DND-41 (cell line): ENCODE results near the gene TAS2R41.

Experiments
- ATAC-seq: fragments of 200-7000 bp; cut with Tn5 transposase; 3 replicates; pipeline ENCODE4 v1.9.1; 2021; ENCODE audit warnings: low read depth; ENCODE audit not compliant: insufficient read depth
- DNase-seq: peaks from one replicate; pipeline ENCODE4 v3.0.0-alpha.2; 2020
- H2AFZ ChIP-seq: 2 replicates; pipeline ENCODE4 v1.6.0; 2012; ENCODE audit warnings: low read depth, low read length
- H3K27ac ChIP-seq: 2 replicates; pipeline ENCODE4 v1.5.1; 2012; ENCODE audit warnings: low read length, inconsistent platforms
- H3K27me3 ChIP-seq: fragments of 200-600 bp; sonication (generic); 2 replicates; pipeline ENCODE4 v1.6.0; 2012; ENCODE audit warnings: low read length, mild to moderate bottlenecking, inconsistent platforms; ENCODE audit not compliant: insufficient read depth, poor library complexity
- H3K36me3 ChIP-seq: 2 replicates; pipeline ENCODE4 v1.5.1; 2012; ENCODE audit warnings: low read length, inconsistent platforms; ENCODE audit not compliant: insufficient read depth
- H3K4me1 ChIP-seq: 2 replicates; pipeline ENCODE4 v1.5.1; 2012; ENCODE audit warnings: mild to moderate bottlenecking, low read length; ENCODE audit not compliant: insufficient read depth
- H3K4me2 ChIP-seq: 2 replicates; pipeline ENCODE4 v1.6.0; 2012; ENCODE audit warnings: mild to moderate bottlenecking, moderate library complexity, low read length, inconsistent platforms; ENCODE audit not compliant: insufficient read depth
- H3K4me3 ChIP-seq, 2 experiments: fragments of 200-600 bp in 1 of 2; shearing (Covaris generic) in 1 of 2; 2 replicates each; pipeline ENCODE4 v1.5.1; 2012 to 2016; ENCODE audit warnings: inconsistent platforms in 2 of 2, low read length in 2 of 2, mild to moderate bottlenecking in 2 of 2, low read depth in 1 of 2, moderate library complexity in 1 of 2
- H3K79me2 ChIP-seq: 2 replicates; pipeline ENCODE4 v1.6.0; 2012; ENCODE audit warnings: low read length, inconsistent platforms; ENCODE audit not compliant: insufficient read depth
- H3K9ac ChIP-seq: 2 replicates; pipeline ENCODE4 v1.6.0; 2012; ENCODE audit warnings: low read depth, mild to moderate bottlenecking, inconsistent platforms, low read length, moderate library complexity
- H3K9me3 ChIP-seq: 2 replicates; pipeline ENCODE4 v1.5.1; 2012; ENCODE audit warnings: low read length, moderate library complexity, mild to moderate bottlenecking, inconsistent platforms; ENCODE audit not compliant: insufficient read depth, severe bottlenecking
- H4K20me1 ChIP-seq: 2 replicates; pipeline ENCODE4 v1.6.0; 2012; ENCODE audit warnings: low read length; ENCODE audit not compliant: insufficient read depth
- EZH2 ChIP-seq: IDR thresholded peaks from 3 replicates; pipeline ENCODE4 v1.6.1; 2012; ENCODE audit warnings: borderline replicate concordance, low read depth, mild to moderate bottlenecking, moderate library complexity, low read length, inconsistent platforms; ENCODE audit not compliant: severe bottlenecking
- TF ChIP-seq, protein P1 (sequence below): IDR thresholded peaks from 2 replicates; pipeline ENCODE4 v1.5.1; 2012; ENCODE audit warnings: borderline replicate concordance, low read length, moderate library complexity, mild to moderate bottlenecking; ENCODE audit not compliant: poor library complexity, severe bottlenecking; ENCODE audit errors: extremely low read depth

The TAS2R41 gene

DNA sequence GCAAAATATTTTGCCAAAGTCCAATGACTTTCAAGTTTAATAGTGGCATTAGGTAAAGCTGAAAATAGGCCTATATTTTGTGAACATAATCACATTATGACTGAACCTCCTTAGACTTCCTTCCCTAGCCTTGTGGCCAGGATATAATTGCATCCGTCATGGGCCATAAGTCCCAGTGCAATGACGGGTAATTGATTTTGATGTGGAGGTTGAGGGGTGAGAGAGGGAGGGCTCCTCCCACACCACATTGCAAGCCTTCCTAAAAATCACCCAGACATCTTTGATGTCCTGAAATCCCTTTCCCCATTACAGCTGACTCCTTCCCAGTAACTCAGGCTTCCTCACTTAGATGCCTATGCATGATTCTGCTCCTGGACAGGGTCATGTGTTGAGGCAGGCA lies 25.6 kb downstream of the TAS2R41 start:
- no peaks in the 10 kb centered on the region for H3K4me1 ChIP-seq
- H4K20me1 ChIP-seq: no peaks in the 10 kb centered on the region
- ATAC-seq (no peak), DNase-seq (no peak)
- peaks cover 19% of the 10 kb centered on the region for H3K27me3 ChIP-seq
- no peak overlapping the region for H2AFZ ChIP-seq
- H3K36me3 ChIP-seq: no peaks in the 10 kb centered on the region
- no peak overlapping the region for H3K4me3 ChIP-seq
- H3K9me3 ChIP-seq: no peaks in the 10 kb centered on the region
- H3K9ac ChIP-seq: no peak overlapping the region
- H3K79me2 ChIP-seq: no peaks in the 10 kb centered on the region
- H3K27ac ChIP-seq: no peak overlapping the region
- no peak overlapping the region for H3K4me2 ChIP-seq
- no peak for TF ChIP-seq EZH2
- TF ChIP-seq, protein P1, sequence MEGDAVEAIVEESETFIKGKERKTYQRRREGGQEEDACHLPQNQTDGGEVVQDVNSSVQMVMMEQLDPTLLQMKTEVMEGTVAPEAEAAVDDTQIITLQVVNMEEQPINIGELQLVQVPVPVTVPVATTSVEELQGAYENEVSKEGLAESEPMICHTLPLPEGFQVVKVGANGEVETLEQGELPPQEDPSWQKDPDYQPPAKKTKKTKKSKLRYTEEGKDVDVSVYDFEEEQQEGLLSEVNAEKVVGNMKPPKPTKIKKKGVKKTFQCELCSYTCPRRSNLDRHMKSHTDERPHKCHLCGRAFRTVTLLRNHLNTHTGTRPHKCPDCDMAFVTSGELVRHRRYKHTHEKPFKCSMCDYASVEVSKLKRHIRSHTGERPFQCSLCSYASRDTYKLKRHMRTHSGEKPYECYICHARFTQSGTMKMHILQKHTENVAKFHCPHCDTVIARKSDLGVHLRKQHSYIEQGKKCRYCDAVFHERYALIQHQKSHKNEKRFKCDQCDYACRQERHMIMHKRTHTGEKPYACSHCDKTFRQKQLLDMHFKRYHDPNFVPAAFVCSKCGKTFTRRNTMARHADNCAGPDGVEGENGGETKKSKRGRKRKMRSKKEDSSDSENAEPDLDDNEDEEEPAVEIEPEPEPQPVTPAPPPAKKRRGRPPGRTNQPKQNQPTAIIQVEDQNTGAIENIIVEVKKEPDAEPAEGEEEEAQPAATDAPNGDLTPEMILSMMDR: no peak

GRCh38 chr7:143504215-143504936 lies 26.7 kb downstream of the TAS2R41 start:
- Histone ChIP-seq H3K4me3 (no peak overlapping the region), H3K36me3 (no peaks in the 10 kb centered on the region), H3K4me1 (no peaks in the 10 kb centered on the region), H3K27ac (no peak overlapping the region), H3K27me3 (peaks cover 18% of the 10 kb centered on the region), H3K79me2 (no peaks in the 10 kb centered on the region), H2AFZ (no peak overlapping the region), H3K4me2 (no peak overlapping the region), H3K9ac (no peak overlapping the region), H4K20me1 (no peaks in the 10 kb centered on the region), H3K9me3 (no peaks in the 10 kb centered on the region)
- TF ChIP-seq, protein P1: no peak
- TF ChIP-seq EZH2: no peak
- DNase-seq: no peak
- ATAC-seq: no peak

DNA sequence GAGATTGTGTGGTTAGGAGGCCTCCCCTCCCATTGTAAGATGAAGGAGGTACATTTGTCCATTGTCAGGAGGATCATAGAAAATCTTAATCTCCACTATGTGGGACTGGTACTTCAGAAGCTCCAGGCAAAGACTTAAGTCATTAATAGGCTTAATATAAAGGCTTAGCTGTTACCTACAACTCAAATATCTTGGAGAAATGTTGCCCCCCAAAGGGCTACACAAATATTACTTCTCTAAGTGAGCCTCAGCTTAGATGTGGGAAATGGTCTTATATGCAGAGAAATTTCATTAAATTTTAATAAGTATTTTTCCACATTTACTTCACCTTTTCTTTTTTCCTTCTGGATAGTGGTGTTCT lies 27.2 kb downstream of the TAS2R41 start:
- no peaks in the 10 kb centered on the region for H4K20me1 ChIP-seq
- TF ChIP-seq EZH2: no peak
- TF ChIP-seq, protein P1: no peak
- H3K4me3 ChIP-seq: no peak overlapping the region
- H3K4me2 ChIP-seq: no peak overlapping the region
- no peaks in the 10 kb centered on the region for H3K36me3 ChIP-seq
- no peaks in the 10 kb centered on the region for H3K9me3 ChIP-seq
- no peaks in the 10 kb centered on the region for H3K4me1 ChIP-seq
- DNase-seq (no peak), ATAC-seq (no peak)
- no peaks in the 10 kb centered on the region for H3K79me2 ChIP-seq
- H3K9ac ChIP-seq: no peak overlapping the region
- H3K27me3 ChIP-seq: peaks cover 13% of the 10 kb centered on the region
- no peak overlapping the region for H2AFZ ChIP-seq
- H3K27ac ChIP-seq: no peak overlapping the region
